ENCODE measurements around the gene MEAF6. TPM values are rescaled to one million over a fixed set of nuclear protein-coding genes. Genes with fewer than 3 reads are reported as not detected.

The MEAF6 gene
- polyA plus RNA-seq, 1 of the 3 experiments (the other 2 are of a cell fraction): 60.5 TPM

DNA sequence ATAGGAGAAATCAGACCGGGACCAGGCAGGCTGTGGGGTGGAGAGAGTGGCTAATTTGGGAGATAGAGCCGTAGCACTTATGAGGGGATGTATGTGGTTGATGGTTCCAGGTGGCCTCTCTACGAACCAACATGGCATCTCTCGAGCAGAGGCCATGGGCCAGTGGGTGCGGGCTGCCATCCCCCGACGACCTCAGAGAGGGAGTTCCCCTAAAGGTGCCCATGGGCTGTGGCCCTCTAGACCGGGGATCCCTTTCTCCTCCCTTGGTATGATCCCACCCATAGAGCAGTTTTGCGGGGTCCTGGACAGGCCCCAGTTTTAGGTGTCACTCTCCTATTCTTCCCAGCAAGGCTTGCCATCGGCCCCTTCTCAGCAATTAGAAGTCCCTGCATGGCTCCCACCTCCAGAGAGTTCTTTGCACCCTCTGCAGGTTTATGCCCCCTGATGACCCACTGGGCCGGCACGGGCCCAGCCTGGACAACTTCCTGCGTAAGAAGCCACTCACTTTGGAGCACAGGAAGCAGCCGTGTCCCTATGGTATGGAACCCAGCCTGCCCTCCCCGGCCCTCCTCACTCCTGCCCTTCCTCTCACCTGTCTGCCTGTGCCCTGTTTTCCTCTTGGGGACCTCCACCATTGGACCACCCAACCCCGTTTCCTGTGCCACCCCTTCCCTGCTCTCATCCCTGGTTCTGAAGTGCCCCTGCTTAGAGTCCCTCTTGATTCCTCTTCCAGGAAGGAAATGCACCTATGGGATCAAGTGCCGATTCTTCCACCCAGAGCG is 32.4 kb downstream of the MEAF6 start:
- no peaks in the 10 kb centered on the region for H3K9me2 ChIP-seq
- H4K20me1 ChIP-seq (ENCODE audit: insufficient read depth): no peaks in the 10 kb centered on the region
- H3K9ac ChIP-seq: no peak overlapping the region
- TF ChIP-seq POLR2AphosphoS5 (IDR thresholded peaks at IDR 0.05; ENCODE audit: low read depth, low read length) (no peak), RXRA (IDR thresholded peaks at IDR 0.05; ENCODE audit: borderline replicate concordance, low read depth) (no peak), ELF1 (IDR thresholded peaks at IDR 0.05) (no peak), CHD2 (IDR thresholded peaks at IDR 0.05; ENCODE audit: low read length, partially characterized antibody) (no peak), NFIC (IDR thresholded peaks at IDR 0.05; ENCODE audit: borderline replicate concordance) (no peak), GATA2 (CRISPR knock-in tag; IDR thresholded peaks at IDR 0.05) (no peak), SIN3A (IDR thresholded peaks at IDR 0.05; ENCODE audit: borderline replicate concordance, low read depth, low read length) (no peak), FOXM1 (IDR thresholded peaks at IDR 0.05; ENCODE audit: low read depth) (no peak), SMC3 (IDR thresholded peaks at IDR 0.05; ENCODE audit: low read depth, low read length) (no peak), MEF2A (IDR thresholded peaks at IDR 0.05; ENCODE audit: borderline replicate concordance, low read depth) (no peak)
- TF ChIP-seq, protein P1, sequence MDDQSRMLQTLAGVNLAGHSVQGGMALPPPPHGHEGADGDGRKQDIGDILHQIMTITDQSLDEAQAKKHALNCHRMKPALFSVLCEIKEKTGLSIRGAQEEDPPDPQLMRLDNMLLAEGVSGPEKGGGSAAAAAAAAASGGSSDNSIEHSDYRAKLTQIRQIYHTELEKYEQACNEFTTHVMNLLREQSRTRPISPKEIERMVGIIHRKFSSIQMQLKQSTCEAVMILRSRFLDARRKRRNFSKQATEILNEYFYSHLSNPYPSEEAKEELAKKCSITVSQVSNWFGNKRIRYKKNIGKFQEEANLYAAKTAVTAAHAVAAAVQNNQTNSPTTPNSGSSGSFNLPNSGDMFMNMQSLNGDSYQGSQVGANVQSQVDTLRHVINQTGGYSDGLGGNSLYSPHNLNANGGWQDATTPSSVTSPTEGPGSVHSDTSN (IDR thresholded peaks at IDR 0.05): no peak
- TF ChIP-seq, protein P2, sequence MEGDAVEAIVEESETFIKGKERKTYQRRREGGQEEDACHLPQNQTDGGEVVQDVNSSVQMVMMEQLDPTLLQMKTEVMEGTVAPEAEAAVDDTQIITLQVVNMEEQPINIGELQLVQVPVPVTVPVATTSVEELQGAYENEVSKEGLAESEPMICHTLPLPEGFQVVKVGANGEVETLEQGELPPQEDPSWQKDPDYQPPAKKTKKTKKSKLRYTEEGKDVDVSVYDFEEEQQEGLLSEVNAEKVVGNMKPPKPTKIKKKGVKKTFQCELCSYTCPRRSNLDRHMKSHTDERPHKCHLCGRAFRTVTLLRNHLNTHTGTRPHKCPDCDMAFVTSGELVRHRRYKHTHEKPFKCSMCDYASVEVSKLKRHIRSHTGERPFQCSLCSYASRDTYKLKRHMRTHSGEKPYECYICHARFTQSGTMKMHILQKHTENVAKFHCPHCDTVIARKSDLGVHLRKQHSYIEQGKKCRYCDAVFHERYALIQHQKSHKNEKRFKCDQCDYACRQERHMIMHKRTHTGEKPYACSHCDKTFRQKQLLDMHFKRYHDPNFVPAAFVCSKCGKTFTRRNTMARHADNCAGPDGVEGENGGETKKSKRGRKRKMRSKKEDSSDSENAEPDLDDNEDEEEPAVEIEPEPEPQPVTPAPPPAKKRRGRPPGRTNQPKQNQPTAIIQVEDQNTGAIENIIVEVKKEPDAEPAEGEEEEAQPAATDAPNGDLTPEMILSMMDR (IDR thresholded peaks at IDR 0.05): no peak
- TF ChIP-seq, protein P3, sequence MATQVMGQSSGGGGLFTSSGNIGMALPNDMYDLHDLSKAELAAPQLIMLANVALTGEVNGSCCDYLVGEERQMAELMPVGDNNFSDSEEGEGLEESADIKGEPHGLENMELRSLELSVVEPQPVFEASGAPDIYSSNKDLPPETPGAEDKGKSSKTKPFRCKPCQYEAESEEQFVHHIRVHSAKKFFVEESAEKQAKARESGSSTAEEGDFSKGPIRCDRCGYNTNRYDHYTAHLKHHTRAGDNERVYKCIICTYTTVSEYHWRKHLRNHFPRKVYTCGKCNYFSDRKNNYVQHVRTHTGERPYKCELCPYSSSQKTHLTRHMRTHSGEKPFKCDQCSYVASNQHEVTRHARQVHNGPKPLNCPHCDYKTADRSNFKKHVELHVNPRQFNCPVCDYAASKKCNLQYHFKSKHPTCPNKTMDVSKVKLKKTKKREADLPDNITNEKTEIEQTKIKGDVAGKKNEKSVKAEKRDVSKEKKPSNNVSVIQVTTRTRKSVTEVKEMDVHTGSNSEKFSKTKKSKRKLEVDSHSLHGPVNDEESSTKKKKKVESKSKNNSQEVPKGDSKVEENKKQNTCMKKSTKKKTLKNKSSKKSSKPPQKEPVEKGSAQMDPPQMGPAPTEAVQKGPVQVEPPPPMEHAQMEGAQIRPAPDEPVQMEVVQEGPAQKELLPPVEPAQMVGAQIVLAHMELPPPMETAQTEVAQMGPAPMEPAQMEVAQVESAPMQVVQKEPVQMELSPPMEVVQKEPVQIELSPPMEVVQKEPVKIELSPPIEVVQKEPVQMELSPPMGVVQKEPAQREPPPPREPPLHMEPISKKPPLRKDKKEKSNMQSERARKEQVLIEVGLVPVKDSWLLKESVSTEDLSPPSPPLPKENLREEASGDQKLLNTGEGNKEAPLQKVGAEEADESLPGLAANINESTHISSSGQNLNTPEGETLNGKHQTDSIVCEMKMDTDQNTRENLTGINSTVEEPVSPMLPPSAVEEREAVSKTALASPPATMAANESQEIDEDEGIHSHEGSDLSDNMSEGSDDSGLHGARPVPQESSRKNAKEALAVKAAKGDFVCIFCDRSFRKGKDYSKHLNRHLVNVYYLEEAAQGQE (IDR thresholded peaks at IDR 0.05; ENCODE audit: low read depth, low read length): no peak
- TF ChIP-seq, protein P4, sequence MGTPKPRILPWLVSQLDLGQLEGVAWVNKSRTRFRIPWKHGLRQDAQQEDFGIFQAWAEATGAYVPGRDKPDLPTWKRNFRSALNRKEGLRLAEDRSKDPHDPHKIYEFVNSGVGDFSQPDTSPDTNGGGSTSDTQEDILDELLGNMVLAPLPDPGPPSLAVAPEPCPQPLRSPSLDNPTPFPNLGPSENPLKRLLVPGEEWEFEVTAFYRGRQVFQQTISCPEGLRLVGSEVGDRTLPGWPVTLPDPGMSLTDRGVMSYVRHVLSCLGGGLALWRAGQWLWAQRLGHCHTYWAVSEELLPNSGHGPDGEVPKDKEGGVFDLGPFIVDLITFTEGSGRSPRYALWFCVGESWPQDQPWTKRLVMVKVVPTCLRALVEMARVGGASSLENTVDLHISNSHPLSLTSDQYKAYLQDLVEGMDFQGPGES (IDR thresholded peaks at IDR 0.05; ENCODE audit: low read depth, low read length): no peak
- no peak for DNase-seq
- peaks cover 30 to 47% of the 10 kb centered on the region in 2 experiments for H3K4me1 ChIP-seq (ENCODE audit: control insufficient read depth in 1 of 2, insufficient read depth in 2 of 2, low read depth in 1 of 2, low read length in 1 of 2)
- no peaks in the 10 kb centered on the region for H3K9me3 ChIP-seq
- no peak overlapping the region for H3K27ac ChIP-seq (ENCODE audit: low read depth in 2 of 2, low read length in 1 of 2)
- no peak overlapping the region for H3K4me2 ChIP-seq
- WGBS (ENCODE audit: low lambda C conversion rate): 90% methylated on average over 14 of the region's 18 CpGs
- no peaks in the 10 kb centered on the region for H3K27me3 ChIP-seq (ENCODE audit: insufficient read depth)
- POLR2A ChIA-PET: no interaction called here
- no peak overlapping the region for H3K4me3 ChIP-seq (ENCODE audit: low read depth in 2 of 2, low read length in 1 of 2)
- CTCF ChIA-PET: interaction anchor here (0.7 to 21.1 kb wide), 4 partner anchors 14 to 200 kb away, joined by 3 to 481 read pairs (median 3); no protein-coding TSS in a partner anchor
- H3K79me2 ChIP-seq (ENCODE audit: insufficient read depth): peaks cover 42% of the 10 kb centered on the region
- no peak overlapping the region for H2AFZ ChIP-seq (ENCODE audit: low read depth)
- peaks cover 12 to 55% of the 10 kb centered on the region in 2 experiments for H3K36me3 ChIP-seq (replicated peaks in 1 of 2; ENCODE audit: control insufficient read depth in 1 of 2, insufficient read depth in 2 of 2, low read length in 1 of 2)
- peaks cover 7% of the 10 kb centered on the region for H3F3A ChIP-seq (replicated peaks; ENCODE audit: insufficient read depth)

Measured in SK-N-SH (cell line).